HepG2 (cell line): ENCODE data around the gene RNF40. TPM values are rescaled to one million over a fixed set of nuclear protein-coding genes. Genes with fewer than 3 reads are reported as not detected.

Experiments used
- ATF1 ChIP-seq: IDR thresholded peaks from 2 replicates; pipeline ENCODE4 v1.6.1; 2016; ENCODE audit warnings: mild to moderate bottlenecking, control low read depth
- GTF3A ChIP-seq: sonication (generic); formaldehyde crosslinking; conservative IDR thresholded peaks from 2 replicates; pipeline ENCODE4 v1.4.0; 2020; ENCODE audit warnings: mild to moderate bottlenecking, missing genetic modification reagents
- NR2F2 ChIP-seq: IDR thresholded peaks from 2 replicates; pipeline ENCODE4 v1.6.1; 2012; ENCODE audit warnings: low read depth, inconsistent platforms, borderline replicate concordance
- U2AF2 ChIP-seq: fragments of 200-400 bp; formaldehyde crosslinking; IDR thresholded peaks from 2 replicates; pipeline ENCODE4 v1.6.1; 2017; ENCODE audit warnings: low read depth, mild to moderate bottlenecking, low read length
- ZKSCAN1 ChIP-seq: fragments of 150-350 bp; IDR thresholded peaks from 2 replicates; pipeline ENCODE4 v1.6.1; 2014; ENCODE audit warnings: low read length
- ZNF136 ChIP-seq: sonication (generic); formaldehyde crosslinking; IDR thresholded peaks from 2 replicates; pipeline ENCODE4 v1.8.1; 2022; ENCODE audit warnings: low read depth, mild to moderate bottlenecking, moderate library complexity, missing genetic modification reagents
- ZNF274 ChIP-seq: sonication (generic); formaldehyde crosslinking; IDR thresholded peaks from 2 replicates; pipeline ENCODE4 v1.5.1; 2020; ENCODE audit warnings: mild to moderate bottlenecking, missing genetic modification reagents
- ZNF772 ChIP-seq: sonication (generic); formaldehyde crosslinking; IDR thresholded peaks from 2 replicates; pipeline ENCODE4 v1.5.0; 2020; ENCODE audit warnings: mild to moderate bottlenecking, missing genetic modification reagents
- polyA plus RNA-seq, 8 experiments: library from polyadenylated mRNA; depleted of rRNA in 3 of 8; stranded (reverse) in 7 of 8; unstranded in 1 of 8; fragments of >200 nt; fragmentation: Illumina TruSeq in 4 of 8; extraction: Trizol in 4 of 8; gene quantifications; 2 replicates each; pipeline versions ENCODE4 v1.2.1 to v1.2.3, GENCODE V29; 2011 to 2016; ENCODE audit warnings: low read depth in 4 of 8, missing spikeins in 1 of 8, mixed read lengths in 1 of 8; ENCODE audit not compliant: insufficient read depth in 1 of 8
- total RNA-seq, 5 experiments: library from RNA; depleted of rRNA; stranded (reverse); fragments of >200 nt; fragmentation: Illumina TruSeq; extraction: Trizol; gene quantifications; 2 replicates each; pipeline ENCODE4 v1.2.3, GENCODE V29; 2016; ENCODE audit warnings: low read depth in 1 of 5
- TF ChIP-seq, protein P1 (sequence below), 2 experiments: fragments of 450-650 bp in 1 of 2; sonication (generic) in 1 of 2; formaldehyde crosslinking in 1 of 2; IDR thresholded peaks; 2 replicates each; pipeline versions ENCODE4 v1.6.1 to v1.8.0; 2016 to 2022; ENCODE audit warnings: antibody characterized with exemption in 1 of 2, mild to moderate bottlenecking in 1 of 2, missing genetic modification reagents in 1 of 2
- TF ChIP-seq, protein P2 (sequence below): sonication (generic); formaldehyde crosslinking; IDR thresholded peaks from 2 replicates; pipeline ENCODE4 v1.8.0; 2022; ENCODE audit warnings: mild to moderate bottlenecking, missing genetic modification reagents, borderline replicate concordance
- TF ChIP-seq, protein P3 (sequence below): sonication (generic); formaldehyde crosslinking; IDR thresholded peaks from 2 replicates; pipeline ENCODE4 v1.5.0; 2020; ENCODE audit warnings: mild to moderate bottlenecking, missing genetic modification reagents, borderline replicate concordance
- TF ChIP-seq, protein P4 (sequence below): IDR thresholded peaks from 2 replicates; pipeline ENCODE4 v1.6.1; 2016

The RNF40 gene
- total and polyA plus RNA-seq, 2 of the 13 experiments (the other 11 are each of a cell fraction or from before 2014, with no cell fraction given): 84.0 to 85.6 TPM

DNA sequence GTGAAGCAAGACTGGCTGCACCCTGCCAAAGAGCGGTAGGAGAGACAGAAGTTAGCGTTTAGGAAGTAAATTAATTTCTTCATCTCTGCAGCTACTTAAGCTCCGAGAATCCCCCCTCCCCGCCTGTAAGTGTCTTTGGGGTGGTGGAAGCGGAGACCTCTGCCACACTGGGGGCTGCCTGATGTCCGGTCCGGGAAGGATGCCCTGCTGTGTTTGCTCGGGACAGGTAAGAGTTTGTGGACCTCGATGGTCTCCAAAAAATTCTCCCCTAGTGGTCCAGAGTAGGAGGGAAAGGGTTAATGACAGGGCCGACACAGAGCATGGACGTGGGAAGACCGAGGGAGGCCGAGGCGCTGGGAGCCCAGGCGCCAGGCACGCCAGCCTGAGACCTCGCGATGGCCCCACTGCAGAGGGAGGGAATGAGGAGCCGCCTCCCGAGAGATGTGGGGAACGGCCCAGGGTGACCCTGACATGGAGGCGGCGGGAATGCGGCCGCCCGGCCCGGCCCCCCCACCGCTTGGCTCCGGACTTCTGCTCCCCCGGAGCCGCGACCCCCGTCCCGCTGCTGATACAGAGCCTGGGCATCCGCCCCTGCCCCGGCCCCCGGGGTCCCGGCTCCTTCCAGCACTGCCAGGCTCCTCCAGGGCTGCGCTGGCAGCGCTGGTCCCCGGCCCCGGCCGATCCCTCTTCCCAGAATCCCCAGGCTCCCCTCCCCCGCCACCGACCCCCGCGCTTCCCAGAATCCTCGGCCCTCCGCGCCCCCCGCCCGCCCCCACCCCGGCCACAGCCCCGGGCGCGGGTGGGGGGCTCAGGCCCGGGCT lies 24.2 kb downstream of the RNF40 start (continued):
- TF ChIP-seq, protein P1, sequence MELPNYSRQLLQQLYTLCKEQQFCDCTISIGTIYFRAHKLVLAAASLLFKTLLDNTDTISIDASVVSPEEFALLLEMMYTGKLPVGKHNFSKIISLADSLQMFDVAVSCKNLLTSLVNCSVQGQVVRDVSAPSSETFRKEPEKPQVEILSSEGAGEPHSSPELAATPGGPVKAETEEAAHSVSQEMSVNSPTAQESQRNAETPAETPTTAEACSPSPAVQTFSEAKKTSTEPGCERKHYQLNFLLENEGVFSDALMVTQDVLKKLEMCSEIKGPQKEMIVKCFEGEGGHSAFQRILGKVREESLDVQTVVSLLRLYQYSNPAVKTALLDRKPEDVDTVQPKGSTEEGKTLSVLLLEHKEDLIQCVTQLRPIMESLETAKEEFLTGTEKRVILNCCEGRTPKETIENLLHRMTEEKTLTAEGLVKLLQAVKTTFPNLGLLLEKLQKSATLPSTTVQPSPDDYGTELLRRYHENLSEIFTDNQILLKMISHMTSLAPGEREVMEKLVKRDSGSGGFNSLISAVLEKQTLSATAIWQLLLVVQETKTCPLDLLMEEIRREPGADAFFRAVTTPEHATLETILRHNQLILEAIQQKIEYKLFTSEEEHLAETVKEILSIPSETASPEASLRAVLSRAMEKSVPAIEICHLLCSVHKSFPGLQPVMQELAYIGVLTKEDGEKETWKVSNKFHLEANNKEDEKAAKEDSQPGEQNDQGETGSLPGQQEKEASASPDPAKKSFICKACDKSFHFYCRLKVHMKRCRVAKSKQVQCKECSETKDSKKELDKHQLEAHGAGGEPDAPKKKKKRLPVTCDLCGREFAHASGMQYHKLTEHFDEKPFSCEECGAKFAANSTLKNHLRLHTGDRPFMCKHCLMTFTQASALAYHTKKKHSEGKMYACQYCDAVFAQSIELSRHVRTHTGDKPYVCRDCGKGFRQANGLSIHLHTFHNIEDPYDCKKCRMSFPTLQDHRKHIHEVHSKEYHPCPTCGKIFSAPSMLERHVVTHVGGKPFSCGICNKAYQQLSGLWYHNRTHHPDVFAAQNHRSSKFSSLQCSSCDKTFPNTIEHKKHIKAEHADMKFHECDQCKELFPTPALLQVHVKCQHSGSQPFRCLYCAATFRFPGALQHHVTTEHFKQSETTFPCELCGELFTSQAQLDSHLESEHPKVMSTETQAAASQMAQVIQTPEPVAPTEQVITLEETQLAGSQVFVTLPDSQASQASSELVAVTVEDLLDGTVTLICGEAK (IDR thresholded peaks at IDR 0.05): no peak
- TF ChIP-seq, protein P1 (CRISPR knock-in tag; IDR thresholded peaks at IDR 0.05): no peak
- no peak for TF ChIP-seq GTF3A (CRISPR knock-in tag)
- TF ChIP-seq ZKSCAN1: no peak
- TF ChIP-seq ATF1 (CRISPR knock-in tag): no peak
- TF ChIP-seq, protein P2, sequence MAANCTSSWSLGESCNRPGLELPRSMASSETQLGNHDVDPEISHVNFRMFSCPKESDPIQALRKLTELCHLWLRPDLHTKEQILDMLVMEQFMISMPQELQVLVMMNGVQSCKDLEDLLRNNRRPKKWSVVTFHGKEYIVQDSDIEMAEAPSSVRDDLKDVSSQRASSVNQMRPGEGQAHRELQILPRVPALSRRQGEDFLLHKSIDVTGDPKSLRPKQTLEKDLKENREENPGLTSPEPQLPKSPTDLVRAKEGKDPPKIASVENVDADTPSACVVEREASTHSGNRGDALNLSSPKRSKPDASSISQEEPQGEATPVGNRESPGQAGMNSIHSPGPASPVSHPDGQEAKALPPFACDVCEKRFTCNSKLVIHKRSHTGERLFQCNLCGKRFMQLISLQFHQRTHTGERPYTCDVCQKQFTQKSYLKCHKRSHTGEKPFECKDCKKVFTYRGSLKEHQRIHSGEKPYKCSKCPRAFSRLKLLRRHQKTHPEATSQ: no peak
- no peak for TF ChIP-seq ZNF274 (CRISPR knock-in tag)
- no peak for TF ChIP-seq NR2F2
- TF ChIP-seq ZNF772 (CRISPR knock-in tag): no peak
- no peak for TF ChIP-seq ZNF136 (CRISPR knock-in tag)
- TF ChIP-seq, protein P3, sequence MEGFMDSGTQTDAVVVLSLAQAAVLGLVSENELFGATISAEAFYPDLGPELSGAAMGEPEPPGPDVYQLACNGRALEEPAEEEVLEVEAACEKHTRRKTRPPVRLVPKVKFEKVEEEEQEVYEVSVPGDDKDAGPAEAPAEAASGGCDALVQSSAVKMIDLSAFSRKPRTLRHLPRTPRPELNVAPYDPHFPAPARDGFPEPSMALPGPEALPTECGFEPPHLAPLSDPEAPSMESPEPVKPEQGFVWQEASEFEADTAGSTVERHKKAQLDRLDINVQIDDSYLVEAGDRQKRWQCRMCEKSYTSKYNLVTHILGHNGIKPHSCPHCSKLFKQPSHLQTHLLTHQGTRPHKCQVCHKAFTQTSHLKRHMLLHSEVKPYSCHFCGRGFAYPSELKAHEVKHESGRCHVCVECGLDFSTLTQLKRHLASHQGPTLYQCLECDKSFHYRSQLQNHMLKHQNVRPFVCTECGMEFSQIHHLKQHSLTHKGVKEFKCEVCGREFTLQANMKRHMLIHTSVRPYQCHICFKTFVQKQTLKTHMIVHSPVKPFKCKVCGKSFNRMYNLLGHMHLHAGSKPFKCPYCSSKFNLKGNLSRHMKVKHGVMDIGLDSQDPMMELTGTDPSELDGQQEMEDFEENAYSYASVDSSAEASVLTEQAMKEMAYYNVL: no peak; the same call in 1 of the 2 replicates
- TF ChIP-seq, protein P4, sequence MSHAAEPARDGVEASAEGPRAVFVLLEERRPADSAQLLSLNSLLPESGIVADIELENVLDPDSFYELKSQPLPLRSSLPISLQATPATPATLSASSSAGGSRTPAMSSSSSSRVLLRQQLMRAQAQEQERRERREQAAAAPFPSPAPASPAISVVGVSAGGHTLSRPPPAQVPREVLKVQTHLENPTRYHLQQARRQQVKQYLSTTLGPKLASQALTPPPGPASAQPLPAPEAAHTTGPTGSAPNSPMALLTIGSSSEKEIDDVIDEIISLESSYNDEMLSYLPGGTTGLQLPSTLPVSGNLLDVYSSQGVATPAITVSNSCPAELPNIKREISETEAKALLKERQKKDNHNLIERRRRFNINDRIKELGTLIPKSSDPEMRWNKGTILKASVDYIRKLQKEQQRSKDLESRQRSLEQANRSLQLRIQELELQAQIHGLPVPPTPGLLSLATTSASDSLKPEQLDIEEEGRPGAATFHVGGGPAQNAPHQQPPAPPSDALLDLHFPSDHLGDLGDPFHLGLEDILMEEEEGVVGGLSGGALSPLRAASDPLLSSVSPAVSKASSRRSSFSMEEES (CRISPR knock-in tag): peak; percentile 46; the same call in 1 of the 2 replicates
- no peak for TF ChIP-seq U2AF2
